RKO (cell line): ENCODE data around the gene RAB34.
A peak's percentile ranks its signal among the peaks of the same experiment; 100 is the strongest.

Source experiments
- DNase-seq: peaks from one replicate; pipeline ENCODE4 v3.0.0-alpha.2; 2016; ENCODE audit warnings: low spot score

Gene RAB34

GRCh38 chr17:28717578-28718332 lies at the start of gene RAB34:
TSS of gene RAB34 (minus strand) at chr17:28717868. CDS start at chr17:28717266, 602 bp downstream.
- no peak for DNase-seq

GRCh38 chr17:28765038-28765437 lies 47.4 kb upstream of the RAB34 start:
- DNase-seq = no peak

- peak; percentile 81 for DNase-seq
Observed at GRCh38 chr17:28763804-28764266, 46.2 kb upstream of the RAB34 start.

GRCh38 chr17:28763137-28763799 lies 45.6 kb upstream of the RAB34 start:
- DNase-seq = no peak

GRCh38 chr17:28760601-28761562 lies 43.2 kb upstream of the RAB34 start:
- DNase-seq = no peak

- no peak for DNase-seq
Observed at GRCh38 chr17:28759256-28759865, 41.7 kb upstream of the RAB34 start.

- DNase-seq = no peak
Observed at GRCh38 chr17:28758411-28759121, 40.9 kb upstream of the RAB34 start.

GRCh38 chr17:28756049-28756804 lies 38.6 kb upstream of the RAB34 start:
- no peak for DNase-seq

- DNase-seq = no peak
Observed at GRCh38 chr17:28755486-28755885, 37.8 kb upstream of the RAB34 start.

GRCh38 chr17:28751600-28752366 lies 34.1 kb upstream of the RAB34 start:
- no peak for DNase-seq

- peak; percentile 90 for DNase-seq
Observed at GRCh38 chr17:28750178-28751047, 32.7 kb upstream of the RAB34 start.

- DNase-seq = no peak
Observed at GRCh38 chr17:28749516-28750177, 32.0 kb upstream of the RAB34 start.

GRCh38 chr17:28748852-28749515 lies 31.3 kb upstream of the RAB34 start:
- no peak for DNase-seq

- no peak for DNase-seq
Observed at GRCh38 chr17:28747801-28748750, 30.4 kb upstream of the RAB34 start.

GRCh38 chr17:28747051-28747691 lies 29.5 kb upstream of the RAB34 start:
- no peak for DNase-seq

GRCh38 chr17:28746611-28747050 lies 29.0 kb upstream of the RAB34 start:
- DNase-seq = no peak
